ENCODE data around the gene RWDD4.
A peak's percentile ranks its signal among the peaks of the same experiment; 100 is the strongest.

RWDD4 gene

GRCh38 chr4:183609151-183609550 is 49.8 kb downstream of the RWDD4 start:
- no peak for TF ChIP-seq CTCF (IDR thresholded peaks at IDR 0.05; ENCODE audit: low read depth, low read length, missing control alignments)
- no peak overlapping the region for H3K4me3 ChIP-seq (ENCODE audit: low read depth, low read length)
- no peak for DNase-seq (ENCODE audit: low read depth)

GRCh38 chr4:183607894-183608293 is 51.1 kb downstream of the RWDD4 start:
- DNase-seq (ENCODE audit: low read depth): no peak
- no peak for TF ChIP-seq CTCF (IDR thresholded peaks at IDR 0.05; ENCODE audit: low read depth, low read length, missing control alignments)

GRCh38 chr4:183602557-183603027 is 56.4 kb downstream of the RWDD4 start:
- peak; percentile 20 for TF ChIP-seq CTCF (IDR thresholded peaks at IDR 0.05; ENCODE audit: low read depth, low read length, missing control alignments)
- DNase-seq (ENCODE audit: low read depth): no peak
- H3K4me3 ChIP-seq (ENCODE audit: low read depth, low read length): no peak overlapping the region

More at GRCh38 chr4:183607894-183608293, 51.1 kb downstream of the RWDD4 start:
- no peak overlapping the region for H3K4me3 ChIP-seq (ENCODE audit: low read depth, low read length)

- TF ChIP-seq CTCF (IDR thresholded peaks at IDR 0.05; ENCODE audit: low read depth, low read length, missing control alignments): no peak
- DNase-seq (ENCODE audit: low read depth): no peak
These were observed 57.6 kb downstream of the RWDD4 start for GRCh38 chr4:183601381-183601780.

GRCh38 chr4:183600189-183600685 is 58.7 kb downstream of the RWDD4 start:
- peak; percentile 38 for TF ChIP-seq CTCF (IDR thresholded peaks at IDR 0.05; ENCODE audit: low read depth, low read length, missing control alignments)
- H3K4me3 ChIP-seq (ENCODE audit: low read depth, low read length): no peak overlapping the region
- no peak for DNase-seq (ENCODE audit: low read depth)

More at GRCh38 chr4:183601381-183601780, 57.6 kb downstream of the RWDD4 start:
- H3K4me3 ChIP-seq (ENCODE audit: low read depth, low read length): no peak overlapping the region

- H3K4me3 ChIP-seq (ENCODE audit: low read depth, low read length): no peak overlapping the region
- TF ChIP-seq CTCF (IDR thresholded peaks at IDR 0.05; ENCODE audit: low read depth, low read length, missing control alignments): no peak
- DNase-seq (ENCODE audit: low read depth): no peak
These were observed 59.3 kb downstream of the RWDD4 start for GRCh38 chr4:183599690-183600089.

- no peak for TF ChIP-seq CTCF (IDR thresholded peaks at IDR 0.05; ENCODE audit: low read depth, low read length, missing control alignments)
- no peak for DNase-seq (ENCODE audit: low read depth)
These were observed 59.7 kb downstream of the RWDD4 start for GRCh38 chr4:183599284-183599683.

More at GRCh38 chr4:183599284-183599683, 59.7 kb downstream of the RWDD4 start:
- no peak overlapping the region for H3K4me3 ChIP-seq (ENCODE audit: low read depth, low read length)
